Fibroblast of villous mesenchyme (primary cell): ENCODE measurements around the gene PANK4. TPM values are rescaled to one million over a fixed set of nuclear protein-coding genes. Genes with fewer than 3 reads are reported as not detected.

Experiments used
- DNase-seq: peaks from one replicate; pipeline ENCODE4 v3.0.0-alpha.2; 2010; ENCODE audit warnings: low read depth
- H3K4me3 ChIP-seq: 2 replicates; pipeline ENCODE4 v1.5.1; 2011; ENCODE audit warnings: low read depth, mild to moderate bottlenecking, low read length
- total RNA-seq: library from RNA; depleted of rRNA; stranded (reverse); fragments of >200 nt; gene quantifications from 2 replicates; pipeline ENCODE4 v1.2.3, GENCODE V29; 2012
- TF ChIP-seq, protein P1 (sequence below): IDR thresholded peaks from 2 replicates; pipeline ENCODE4 v1.5.1; 2012; ENCODE audit warnings: low read depth, mild to moderate bottlenecking, low read length; ENCODE audit not compliant: insufficient read depth

Gene PANK4
- total RNA-seq, 1 donor: 27.6 TPM

DNA sequence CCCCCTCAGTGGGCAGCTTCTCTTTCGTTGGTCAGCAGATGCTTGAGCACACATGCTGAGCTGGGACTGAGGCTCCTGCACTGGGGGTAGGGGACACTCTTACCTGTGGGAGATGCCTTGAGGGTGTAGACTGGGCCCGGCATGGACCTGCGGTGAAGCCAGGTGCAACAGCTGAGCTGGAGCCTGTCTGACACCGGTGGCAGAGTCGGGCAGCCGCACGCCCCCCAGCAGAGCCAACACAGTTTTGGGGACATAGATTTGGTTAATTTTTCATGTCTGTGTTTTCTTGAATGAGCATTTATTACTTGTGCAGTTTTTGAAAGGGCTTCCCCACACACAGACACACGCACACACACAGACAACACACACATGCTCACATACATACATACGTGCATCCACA is 9.6 kb upstream of the PANK4 start:
- no peak overlapping the region for H3K4me3 ChIP-seq
- DNase-seq: no peak
- TF ChIP-seq, protein P1, sequence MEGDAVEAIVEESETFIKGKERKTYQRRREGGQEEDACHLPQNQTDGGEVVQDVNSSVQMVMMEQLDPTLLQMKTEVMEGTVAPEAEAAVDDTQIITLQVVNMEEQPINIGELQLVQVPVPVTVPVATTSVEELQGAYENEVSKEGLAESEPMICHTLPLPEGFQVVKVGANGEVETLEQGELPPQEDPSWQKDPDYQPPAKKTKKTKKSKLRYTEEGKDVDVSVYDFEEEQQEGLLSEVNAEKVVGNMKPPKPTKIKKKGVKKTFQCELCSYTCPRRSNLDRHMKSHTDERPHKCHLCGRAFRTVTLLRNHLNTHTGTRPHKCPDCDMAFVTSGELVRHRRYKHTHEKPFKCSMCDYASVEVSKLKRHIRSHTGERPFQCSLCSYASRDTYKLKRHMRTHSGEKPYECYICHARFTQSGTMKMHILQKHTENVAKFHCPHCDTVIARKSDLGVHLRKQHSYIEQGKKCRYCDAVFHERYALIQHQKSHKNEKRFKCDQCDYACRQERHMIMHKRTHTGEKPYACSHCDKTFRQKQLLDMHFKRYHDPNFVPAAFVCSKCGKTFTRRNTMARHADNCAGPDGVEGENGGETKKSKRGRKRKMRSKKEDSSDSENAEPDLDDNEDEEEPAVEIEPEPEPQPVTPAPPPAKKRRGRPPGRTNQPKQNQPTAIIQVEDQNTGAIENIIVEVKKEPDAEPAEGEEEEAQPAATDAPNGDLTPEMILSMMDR: no peak

DNA sequence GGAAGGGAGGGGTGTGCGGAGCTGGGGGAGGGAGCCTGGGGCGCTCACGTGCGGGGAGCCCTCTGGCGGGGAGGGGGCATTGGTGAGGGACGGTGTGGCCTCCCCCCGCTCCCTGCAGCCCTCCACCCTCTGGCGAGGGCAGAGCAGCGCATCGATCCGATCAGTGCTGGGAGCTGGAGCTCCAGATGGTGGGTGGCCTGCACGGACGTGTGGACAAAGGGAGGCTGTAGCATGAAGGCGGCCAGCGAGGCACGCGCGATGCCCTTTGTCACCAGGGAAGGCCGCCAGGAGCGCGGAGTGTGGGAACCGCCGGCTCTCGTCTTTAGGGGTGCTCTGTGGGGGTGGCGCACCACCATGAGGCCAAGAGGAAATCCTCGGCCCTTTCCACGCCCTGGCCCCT is 9.1 kb upstream of the PANK4 start:
- no peak overlapping the region for H3K4me3 ChIP-seq
- TF ChIP-seq, protein P1: no peak
- DNase-seq: no peak

DNA sequence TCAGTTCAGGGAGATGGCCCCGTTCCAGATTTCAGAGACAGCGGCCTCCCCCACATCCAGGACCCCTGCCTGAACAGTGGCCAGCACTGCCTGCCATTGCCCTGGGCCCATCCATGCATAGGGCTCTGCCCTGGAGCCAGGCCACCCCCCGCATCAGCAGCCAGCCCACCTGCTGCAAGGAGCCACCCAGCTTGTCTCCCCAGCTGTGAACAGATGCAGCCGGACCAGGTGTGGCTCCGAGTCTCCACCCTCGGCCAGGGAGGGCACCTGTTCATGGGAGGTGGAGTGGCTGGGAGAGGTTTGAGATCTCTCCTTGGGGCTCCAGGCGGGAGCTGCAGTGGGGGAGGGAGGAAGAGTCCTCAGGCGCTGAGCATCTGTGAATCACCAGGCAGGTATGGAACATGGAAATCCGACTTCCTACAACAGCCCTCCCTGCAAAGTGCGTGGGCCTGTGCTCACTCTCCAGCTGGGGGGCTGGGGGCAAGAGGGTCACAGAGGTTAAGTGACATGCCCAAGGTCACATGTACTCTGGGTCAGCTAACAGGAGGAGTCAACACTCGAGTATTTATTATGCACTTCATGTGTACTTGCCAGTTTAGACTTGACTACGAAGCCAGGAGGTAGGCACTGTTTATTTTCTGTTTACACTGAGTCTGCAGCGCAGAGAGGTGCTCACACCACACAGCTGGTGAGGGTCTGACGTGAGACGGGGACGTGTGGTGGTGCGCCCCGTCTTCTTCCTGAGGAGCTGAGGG is 8.5 kb upstream of the PANK4 start:
- TF ChIP-seq, protein P1: no peak
- peak; percentile 47 for DNase-seq
- H3K4me3 ChIP-seq: no peak overlapping the region

DNA sequence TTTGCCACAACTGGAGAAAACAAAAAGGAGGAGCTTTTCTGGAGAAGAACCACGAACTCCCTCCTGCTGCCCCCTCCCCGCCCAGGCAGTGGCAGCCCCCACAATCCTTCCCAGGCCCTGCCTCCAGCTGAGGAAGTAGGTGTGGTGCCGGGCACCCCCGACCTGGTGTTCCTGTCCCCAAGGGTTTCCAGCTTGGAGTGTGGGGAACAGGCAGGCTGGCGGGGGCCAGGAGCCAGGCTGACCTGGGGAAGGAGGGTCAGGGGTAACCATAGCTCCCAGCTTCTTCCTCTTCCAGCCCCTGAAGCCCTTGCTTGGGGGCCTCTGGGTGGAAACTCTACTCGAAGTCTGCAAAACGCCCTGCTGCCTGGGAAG is 7.9 kb upstream of the PANK4 start:
- TF ChIP-seq, protein P1: no peak
- H3K4me3 ChIP-seq: no peak overlapping the region
- DNase-seq: no peak

DNA sequence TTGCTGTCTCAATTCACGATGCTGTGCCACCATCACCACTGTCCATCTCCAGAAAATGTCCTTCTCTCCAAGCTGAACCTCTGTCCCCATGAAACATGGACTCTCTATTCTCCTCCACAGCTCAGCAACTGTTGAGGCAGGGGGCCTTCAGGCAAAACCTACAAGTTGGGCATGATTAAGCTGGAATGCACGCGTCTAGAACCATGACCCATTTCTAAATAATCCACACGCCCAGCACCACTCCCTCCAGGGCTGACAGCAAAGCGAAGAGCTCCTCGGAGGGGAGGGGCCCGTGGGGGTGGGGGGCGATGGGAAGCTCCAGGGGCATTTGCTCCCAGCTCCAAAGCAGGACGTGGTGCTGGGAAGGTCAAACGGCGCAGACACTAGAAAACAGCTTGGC is 7.0 kb upstream of the PANK4 start:
- TF ChIP-seq, protein P1: no peak
- no peak for DNase-seq
- H3K4me3 ChIP-seq: no peak overlapping the region

DNA sequence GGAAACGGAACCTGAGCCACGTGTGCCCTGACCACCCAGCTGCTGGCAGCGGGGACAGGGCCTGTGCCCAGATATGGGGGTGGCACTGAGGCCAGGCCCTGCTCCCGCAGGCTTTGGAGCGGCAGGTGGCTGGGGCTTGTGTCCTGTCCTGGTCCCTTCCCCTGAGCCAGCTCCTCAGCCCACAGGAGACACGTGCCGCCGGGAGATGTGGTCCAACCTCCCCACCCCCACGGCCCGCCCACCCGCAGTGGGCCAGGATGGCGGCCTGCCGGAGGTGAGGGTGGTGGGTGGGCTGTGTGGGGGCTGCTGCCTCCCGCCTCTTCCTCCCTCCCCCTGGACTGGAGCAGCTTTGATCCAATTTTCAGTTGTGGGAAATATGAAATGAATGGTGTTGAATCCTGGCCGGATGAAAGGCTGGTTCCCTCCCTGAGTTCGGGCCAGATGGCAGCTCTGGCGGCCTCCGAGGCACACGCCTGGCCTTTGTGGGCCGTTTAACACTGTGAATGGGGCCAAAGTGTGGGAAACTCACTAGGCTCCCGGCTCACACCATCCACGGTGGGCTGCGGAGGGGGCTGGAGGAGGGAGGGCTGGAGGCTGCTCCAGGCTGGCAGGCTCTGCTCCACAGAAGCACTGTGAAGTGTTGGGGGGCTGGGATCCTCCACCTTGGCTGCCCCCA is 6.2 kb upstream of the PANK4 start:
- no peak overlapping the region for H3K4me3 ChIP-seq
- TF ChIP-seq, protein P1: no peak
- DNase-seq: no peak
